ENCODE results near the gene SLAMF6.
A peak's percentile ranks its signal among the peaks of the same experiment; 100 is the strongest.
"Not testable (repeated sequence)": the region's sequence is repeated elsewhere in the genome, so short reads cannot be mapped to it uniquely, and the experiment has no call there.

The SLAMF6 gene

DNA sequence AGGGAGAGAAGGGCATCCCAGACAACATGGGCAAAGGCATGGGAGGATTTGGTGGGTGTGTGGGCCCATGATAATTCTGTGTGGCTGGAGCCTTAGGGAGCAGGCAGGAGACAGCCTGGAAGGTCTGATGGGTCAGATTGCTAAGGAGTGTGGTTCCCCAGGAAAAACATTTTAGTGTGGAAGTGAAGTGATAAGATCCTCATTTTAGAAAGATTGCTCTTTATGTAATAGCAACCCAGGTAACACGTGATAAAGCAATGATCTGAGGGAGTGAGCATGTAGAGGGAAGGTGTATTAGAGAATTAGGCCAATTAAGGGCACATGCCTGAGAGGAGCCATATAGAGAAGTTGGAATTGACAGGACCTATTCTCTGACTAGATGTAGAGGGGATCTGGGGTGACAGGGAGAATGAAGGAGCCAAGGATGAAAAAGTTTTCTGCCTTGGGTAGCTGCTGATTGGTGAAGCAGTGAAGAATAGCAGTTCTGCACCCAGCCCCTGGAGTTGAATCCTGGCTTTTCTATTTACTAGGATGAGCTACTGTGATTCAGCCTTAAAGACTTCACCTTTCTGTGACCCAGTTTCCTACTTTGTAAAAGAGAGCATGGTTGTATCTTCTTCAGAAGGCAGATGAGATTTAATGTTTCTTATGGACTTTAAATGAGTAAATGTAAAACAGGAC is 18.7 kb upstream of the SLAMF6 start:
- no peak for DNase-seq

GRCh38 chr1:160540859-160541233 is 17.8 kb upstream of the SLAMF6 start:
- no peak for DNase-seq

DNA sequence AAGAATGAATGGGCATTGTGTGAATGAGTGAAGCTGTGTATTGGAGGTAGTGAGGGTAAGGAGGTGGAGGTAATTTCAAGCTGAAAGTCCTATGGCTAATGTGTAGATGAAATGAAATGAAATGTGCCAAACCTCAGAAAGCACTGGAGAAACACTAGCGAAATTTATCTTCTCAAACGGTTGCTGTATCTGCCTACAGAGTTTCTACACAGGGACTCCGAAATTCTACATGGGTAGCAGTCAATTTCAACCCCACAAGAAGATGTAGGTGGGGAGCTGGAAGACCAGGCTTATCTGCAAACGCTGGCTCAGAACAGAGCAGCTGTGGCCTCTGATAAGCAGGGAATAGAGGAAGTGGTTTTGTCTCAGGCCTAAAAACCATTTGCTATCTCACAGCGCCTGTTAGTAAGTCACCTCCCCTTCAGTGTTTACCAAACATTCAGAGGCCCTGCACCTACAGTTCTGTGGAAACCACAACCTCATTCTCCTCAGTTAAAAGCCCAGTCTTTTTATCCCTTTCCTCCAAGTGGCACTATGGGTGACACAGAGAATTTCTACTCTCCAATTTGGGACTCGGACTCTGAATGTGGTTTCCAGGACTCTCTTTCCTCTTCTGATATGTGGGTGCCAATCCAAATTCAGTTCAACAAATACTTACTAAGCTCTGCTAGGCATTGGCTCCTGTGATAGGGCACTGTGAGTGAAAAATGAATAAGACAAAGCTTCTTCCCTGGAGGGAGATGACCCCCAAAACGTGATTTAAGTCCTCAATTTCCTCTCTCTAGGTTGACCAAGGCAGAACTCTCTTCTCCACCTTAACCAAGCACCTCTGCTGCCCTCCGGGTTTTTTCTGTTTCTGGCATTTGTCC is 17.2 kb upstream of the SLAMF6 start:
- DNase-seq, result peak; percentile 40

GRCh38 chr1:160539684-160539989 is 16.6 kb upstream of the SLAMF6 start:
- DNase-seq, result no peak

DNA sequence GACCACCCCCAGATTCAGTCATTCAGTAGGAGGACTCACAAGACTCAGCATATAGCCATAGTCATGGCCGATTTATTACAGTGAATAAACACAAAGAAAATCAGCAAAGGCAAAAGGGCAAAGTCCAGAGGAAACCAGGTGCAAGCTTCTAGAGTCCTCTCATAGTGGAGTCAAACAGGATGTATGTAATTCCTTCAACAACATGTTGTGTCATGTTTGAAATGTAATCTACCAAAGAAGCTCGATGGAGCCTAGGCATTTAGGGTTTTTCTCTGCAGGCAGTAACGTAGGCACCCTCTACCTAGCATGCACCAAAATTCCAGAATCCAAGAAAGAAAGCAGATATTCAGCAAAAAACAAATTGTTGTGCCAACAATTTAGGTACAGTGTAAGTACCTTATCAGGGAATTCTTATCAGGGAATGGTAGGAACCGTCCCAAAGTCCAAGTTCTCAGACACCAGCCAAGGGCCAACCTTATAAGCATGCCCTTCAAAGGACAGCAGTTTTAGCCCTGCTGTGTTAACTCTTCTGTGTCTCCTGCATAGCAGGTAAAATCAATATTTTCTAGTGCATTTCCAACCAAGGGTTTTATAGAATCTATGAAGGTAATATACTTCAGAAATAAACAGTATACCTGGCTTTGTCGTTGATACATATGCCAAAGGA is 16.1 kb upstream of the SLAMF6 start:
- no peak for DNase-seq

DNA sequence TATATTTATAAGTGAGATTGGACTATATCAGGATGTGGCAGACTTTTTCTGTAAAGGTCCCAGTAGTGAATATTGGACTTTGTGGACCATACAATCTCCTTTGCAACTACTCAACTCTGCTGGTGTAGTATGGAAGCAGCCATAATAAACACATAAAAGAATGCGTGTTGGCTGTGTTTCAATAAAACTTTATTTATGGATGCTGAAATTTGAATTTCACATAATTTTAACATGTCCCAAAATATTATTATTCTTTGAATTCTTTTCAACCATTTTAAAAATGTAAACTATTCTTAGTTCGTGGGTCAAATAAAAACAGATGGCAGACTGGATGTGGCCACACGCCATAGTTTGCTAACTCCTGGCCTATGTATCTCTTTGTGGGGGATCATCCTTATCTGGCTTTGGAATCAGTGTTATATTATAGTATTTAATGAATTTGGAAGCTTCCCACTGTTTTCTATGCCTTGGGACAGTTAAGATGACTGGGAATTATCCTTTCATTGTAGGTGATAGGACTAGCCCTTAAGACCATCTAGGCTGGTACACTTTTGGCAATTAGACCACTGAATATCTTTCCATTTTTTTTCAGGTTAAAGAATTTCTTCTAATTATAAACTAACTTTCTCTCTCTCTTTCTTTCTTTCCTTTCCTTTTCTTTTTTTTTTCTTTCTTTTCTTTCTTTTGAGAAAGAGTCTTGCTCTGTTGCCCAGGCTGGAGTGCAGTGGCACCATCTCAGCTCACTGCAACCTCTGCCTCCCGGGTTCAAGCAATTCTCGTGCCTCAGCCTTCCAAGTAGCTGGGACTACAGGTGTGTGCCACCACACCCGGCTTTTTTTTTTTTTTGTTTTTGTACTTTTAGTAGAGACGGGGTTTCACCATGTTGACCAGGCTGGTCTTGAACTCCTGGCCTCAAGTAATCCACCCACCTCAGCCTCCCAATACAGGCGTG is 14.9 kb upstream of the SLAMF6 start:
- no peak for DNase-seq

- DNase-seq, result no peak
These were observed 12.0 kb upstream of the SLAMF6 start for GRCh38 chr1:160534823-160535605.

- DNase-seq, result not testable (repeated sequence)
These were observed 9.4 kb upstream of the SLAMF6 start for GRCh38 chr1:160532557-160532813.

GRCh38 chr1:160531809-160532556 is 8.9 kb upstream of the SLAMF6 start:
- not testable (repeated sequence) for DNase-seq

DNA sequence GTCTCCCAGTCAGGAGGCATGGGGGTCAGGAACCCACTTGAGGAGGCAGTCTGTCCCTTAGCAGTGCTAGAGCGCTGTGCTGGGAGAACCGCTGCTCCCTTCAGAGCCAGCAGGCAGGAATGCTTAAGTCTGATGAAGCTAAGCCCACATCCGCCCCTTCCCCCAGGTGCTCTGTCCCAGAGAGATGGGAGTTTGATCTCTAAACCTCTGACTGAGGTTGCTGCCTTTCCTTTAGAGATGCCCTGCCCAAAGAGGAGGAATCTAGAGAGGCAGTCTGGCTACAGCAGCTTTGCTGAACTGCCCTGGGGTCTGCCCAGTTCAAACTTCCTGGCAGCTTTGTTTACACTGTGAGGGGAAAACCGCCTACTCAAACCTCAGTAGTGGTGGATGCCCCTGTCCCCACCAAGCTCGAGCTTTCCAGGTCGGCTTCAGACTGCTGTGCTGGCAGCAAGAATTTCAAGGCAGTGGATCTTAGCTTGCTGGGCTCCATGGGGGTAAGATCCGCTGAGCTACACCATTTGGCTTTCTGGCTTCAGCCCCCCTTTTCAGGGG is 6.4 kb upstream of the SLAMF6 start:
- not testable (repeated sequence) for DNase-seq

DNA sequence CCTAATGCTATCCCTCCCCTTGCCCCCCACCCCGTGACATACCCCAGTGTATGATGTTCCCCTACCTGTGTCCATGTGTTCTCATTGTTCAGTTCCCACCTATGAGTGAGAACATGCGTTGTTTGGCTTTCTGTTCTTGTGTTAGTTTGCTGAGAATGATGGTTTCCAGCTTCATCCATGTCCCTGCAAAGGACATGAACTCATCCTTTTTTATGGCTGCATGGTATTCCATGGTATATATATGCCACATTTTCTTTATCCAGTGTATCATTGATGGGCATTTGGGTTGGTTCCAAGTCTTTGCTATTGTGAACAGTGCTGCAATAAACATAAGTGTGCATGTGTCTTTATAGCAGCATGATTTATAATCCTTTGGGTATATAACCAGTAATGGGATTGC is 734 bp upstream of the SLAMF6 start:
- DNase-seq, result not testable (repeated sequence)

- DNase-seq, result no peak
These were observed 919 bp downstream of the SLAMF6 start for GRCh38 chr1:160522136-160522535.

GRCh38 chr1:160521554-160521953 is 1.5 kb downstream of the SLAMF6 start:
- no peak for DNase-seq

DNA sequence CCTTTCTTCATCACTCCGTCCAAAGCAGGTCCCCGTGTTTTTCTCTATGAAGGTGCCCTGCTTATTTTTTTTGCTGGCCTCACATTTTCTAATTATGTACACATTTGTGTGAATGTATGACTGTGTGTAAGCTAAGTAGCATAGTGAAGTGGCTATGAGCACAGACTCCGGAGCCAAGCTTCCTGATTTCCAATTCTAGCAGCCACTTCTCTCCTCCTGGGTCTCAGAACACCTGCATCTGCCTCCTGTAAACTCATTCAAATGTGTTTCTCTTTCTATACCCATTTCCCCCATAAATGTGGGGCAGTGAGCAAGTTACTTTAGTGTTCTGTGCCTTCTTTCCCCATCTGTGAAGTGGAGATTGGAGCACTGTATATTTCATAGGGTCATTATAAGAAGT is 2.1 kb downstream of the SLAMF6 start:
- DNase-seq, result no peak

DNA sequence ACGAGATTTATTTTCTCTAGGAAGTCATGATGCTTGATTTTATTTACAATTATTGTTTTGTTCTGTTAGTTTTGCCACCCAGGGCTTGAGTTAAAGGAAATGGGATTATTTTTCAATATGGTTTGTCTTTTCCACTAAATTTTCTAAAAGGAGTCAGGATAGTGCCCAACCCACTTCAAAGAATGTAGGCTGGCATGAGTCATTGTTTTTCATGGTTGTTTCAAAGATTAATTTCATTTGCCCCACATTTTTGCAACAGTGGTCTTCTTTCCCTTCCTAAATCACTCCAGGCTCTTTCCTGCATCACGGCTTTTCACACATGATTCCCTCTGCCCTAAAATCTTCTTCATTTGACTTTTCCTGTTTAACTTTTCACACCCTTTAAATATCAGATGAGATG is 2.5 kb downstream of the SLAMF6 start:
- DNase-seq, result no peak

DNA sequence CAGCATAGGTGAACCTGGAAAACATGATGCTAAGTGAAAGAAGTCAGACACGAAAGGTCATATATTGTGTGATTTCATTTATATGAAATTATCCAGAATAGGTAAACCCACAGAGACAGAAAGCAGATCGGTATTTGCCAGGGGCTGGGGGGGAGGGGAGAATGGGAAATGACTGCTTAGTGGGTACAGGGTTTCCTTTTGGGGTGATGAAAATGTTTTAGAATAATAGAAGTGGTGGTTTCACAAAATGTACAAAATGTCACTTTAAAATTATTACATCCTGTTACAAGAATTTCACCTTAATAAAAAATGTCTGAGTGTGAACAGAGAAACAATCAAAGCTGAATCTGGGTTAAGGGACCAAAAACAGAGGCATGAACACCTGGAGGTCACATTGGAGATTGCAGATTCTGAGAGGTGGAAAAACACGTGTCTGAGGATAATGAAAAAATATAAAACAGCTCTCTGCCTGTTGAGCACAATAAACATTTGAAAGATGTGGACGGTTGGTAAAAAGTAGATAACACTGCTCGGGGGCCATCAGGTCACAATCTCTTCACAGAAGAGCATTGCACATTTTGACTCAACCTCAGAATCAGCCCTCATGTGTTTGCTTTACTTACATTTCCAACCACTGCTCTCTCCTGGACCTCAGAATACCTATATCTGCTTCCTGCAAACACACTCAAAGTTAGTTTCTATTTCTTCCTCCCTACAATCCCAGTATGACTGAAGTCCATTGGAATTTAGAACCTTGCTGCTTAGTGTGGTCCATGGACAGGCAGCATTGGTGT is 3.2 kb downstream of the SLAMF6 start:
- no peak for DNase-seq

DNA sequence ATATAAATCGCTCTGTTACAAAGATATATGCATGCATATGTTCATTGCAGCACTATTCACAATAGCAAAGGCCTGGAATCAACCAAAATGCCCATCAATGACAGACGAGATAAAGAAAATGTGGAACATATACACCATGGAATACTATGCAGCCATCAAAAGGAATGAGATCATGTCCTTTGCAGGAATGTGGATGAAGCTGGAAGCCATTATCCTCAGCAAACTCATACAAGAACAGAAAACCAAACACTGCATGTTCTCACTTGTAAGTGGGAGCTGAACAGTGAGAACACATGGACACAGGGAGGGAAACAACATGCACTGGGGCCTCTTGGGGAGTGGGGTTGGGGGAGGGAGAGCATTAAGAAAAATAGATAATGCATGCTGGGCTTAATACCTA is 5.5 kb downstream of the SLAMF6 start:
- not testable (repeated sequence) for DNase-seq

DNA sequence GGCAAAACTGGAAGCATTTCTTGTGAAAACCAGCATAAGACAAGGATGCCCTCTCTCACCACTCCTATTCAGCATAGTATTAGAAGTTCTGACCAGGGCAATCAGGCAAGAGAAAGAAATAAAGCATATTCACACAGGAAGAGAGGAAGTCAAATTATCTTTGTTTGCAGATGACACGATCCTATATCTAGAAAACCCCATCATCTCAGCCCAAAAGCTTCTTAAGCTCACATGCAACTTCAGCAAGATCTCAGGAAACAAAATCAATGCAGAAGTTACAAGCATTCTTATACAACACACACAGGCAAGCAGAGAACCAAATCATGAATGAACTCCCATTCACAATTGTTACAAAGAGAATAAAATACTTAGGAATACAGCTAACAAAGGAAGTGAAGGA is 7.1 kb downstream of the SLAMF6 start:
- DNase-seq, result not testable (repeated sequence)

DNA sequence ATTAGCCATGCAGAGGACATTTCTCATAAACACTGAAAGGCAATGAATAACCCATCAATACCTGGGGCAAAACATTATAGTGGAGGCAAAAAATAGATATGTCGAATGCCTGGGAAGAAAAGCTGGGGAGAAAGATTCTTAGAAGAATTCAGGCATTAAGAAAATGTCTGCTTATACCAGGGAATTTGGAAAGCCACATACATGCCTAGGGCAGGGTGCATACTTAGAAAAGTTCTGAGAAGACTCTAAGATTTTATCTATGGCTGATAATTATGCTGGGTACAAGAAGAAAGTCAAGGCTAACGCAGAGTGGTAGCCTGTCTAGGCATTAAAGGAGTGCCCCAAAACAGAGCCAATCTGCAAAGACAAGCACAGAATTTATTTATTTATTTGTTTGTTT is 18.4 kb downstream of the SLAMF6 start:
- DNase-seq, result no peak

DNA sequence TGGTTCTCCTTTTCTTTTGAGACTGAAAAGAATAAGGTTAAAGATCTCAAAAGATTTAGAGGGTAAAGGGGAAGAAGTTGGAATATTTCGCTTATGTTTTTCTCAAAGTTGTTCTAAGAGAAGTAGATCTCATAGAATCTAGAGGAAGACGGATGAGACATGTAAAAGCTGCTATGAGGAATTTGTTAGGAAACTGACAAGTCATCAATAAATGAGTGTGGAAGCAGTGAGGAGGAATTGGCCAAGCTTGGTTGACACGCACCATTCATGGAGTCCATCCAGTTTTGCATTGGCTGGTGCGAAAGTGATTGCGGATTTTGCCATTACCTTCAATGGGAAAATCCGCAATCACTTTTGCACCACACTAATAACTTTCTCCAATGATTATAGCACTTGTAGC is 20.0 kb downstream of the SLAMF6 start:
- no peak for DNase-seq

Measured in femur (tissue), 1 donor.